Kidney tubule cell (primary cell): ENCODE results near the gene PPARD.
"Not testable (repeated sequence)": the region's sequence is repeated elsewhere in the genome, so short reads cannot be mapped to it uniquely, and the experiment has no call there.

ENCODE experiments used
- DNase-seq: peaks from one replicate; pipeline ENCODE4 v3.0.0-alpha.2; 2018; ENCODE audit warnings: low spot score

PPARD gene

DNA sequence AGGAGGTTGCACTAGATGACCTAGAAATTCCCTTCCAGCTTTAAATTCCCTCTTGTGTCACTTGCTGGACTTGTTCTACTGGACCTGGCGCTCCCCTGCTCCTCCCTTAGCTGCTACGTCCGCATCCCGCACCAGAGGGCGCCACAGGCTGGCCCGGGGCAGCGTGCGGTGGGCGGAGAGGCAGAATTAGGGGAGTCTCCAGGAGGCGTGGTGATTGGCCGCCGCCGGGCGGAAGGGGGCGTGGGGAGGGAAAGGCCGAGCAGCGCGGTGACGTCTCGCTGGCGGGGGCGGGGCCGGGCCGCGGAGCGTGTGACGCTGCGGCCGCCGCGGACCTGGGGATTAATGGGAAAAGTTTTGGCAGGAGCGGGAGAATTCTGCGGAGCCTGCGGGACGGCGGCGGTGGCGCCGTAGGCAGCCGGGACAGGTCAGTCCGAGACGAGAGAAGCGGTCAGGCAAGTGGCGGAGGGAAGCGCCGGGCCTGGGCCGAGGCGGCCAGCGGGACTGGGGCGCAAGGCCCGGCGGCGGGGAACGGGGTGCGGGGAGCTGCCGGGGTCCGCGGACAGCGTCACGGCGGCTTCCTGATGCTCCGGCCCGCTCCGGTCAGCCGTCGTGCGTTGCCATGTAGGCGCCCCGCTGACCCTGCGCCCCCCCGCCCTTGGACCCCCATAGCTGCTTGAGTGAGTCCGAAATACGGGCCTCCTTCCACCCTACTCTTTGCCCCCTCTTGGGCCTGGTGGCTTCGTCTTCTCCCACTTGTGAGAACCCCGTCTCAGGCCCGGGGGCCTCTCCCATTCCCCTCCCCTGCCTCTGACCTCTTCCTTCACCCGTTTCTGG, at the start of gene PPARD:
Gene PPARD, plus strand, starts transcription at position 301 of the 834 bp plus-strand sequence. CDS start 68,530 bp downstream, outside the sequence.
- peak; percentile 96 for DNase-seq

DNA sequence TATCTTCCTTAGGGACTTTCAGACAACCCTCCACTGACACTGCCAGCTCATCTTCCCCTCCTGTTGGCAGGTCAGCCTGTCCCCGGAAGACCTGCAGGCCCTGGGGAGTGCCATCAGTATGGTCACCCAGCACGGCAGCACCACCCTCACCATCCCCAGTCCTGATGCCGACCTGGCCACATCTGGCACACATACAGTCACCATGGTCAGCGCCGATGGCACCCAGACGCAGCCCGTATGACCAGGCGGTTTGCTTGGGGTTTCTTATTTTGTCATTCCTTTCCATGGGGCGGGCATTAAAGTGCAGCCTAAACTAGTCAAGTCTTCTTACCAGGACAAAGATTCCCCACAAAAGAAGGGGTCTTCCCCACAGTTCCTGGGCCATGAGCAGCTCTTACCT, 48.7 kb upstream of the PPARD start:
- DNase-seq = no peak

GRCh38 chr6:35294308-35294945, 47.9 kb upstream of the PPARD start:
- peak; percentile 66 for DNase-seq

DNA sequence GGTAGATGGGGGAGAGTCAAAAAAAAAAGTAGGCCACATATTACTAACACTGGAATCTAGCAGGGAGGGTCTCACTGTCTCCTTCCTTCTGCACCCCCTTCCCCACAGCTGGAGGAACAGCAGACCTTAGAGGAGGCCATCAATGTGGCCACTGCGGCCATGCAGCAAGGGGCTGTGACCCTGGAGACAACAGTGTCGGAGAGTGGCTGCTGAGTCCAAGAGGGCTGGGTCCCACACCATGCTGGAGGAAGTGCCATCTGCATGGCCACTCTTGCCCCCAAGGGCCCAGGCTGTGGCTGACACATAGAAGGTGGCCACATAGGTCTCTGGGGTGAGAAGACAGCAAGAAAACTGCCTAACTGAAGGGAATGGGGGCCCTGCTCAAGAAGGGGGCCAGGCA, 47.3 kb upstream of the PPARD start:
- no peak for DNase-seq

- no peak for DNase-seq
Measured at GRCh38 chr6:35295521-35296315, 46.6 kb upstream of the PPARD start.

GRCh38 chr6:35296931-35297600, 45.3 kb upstream of the PPARD start:
- no peak for DNase-seq

DNA sequence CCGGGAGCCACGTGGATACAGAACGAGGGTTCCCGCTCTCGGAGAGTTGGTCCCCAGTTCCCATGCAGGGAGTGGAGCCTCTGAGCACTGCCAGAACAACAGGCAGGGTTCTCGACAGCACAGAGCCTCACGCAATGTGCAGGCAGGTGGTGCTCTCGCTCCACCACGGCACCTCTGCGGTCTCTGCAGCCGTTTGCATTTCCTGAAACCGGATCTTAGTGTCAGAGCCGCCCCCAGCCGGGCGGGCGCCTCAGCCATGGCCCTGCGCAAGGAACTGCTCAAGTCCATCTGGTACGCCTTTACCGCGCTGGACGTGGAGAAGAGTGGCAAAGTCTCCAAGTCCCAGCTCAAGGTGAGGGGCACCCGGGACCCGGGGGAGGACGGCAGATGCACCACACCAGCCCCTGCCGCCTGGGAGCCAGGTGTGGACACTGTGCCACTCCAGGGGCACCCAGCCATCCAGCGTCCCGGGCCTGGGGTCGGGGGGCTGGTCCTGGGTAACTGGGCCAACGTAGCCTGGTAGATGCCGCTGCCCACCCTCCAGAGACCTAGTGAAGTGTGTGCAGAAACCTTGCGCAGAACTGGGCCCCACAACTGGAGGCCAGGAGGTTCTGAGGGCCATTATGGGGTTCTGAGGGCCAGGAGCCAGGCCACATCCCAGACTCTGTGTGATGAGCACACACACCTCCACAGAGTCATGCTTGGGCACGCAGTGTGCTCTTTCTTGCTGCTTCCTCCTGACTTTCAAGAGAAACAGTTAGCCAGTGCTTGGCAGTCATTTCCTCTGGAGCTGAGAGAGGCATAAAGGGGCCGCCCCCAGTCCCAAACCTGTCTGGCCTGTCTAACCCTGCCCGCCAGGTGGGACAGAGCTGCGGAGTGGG, 44.5 kb upstream of the PPARD start, which contains the start of gene DEF6:
Gene DEF6, plus strand, starts transcription at position 218 of the 881 bp plus-strand sequence. Its CDS starts 39 bp downstream, at position 257.
- DNase-seq = peak; percentile 70

GRCh38 chr6:35298625-35299140, 43.7 kb upstream of the PPARD start:
- no peak for DNase-seq

DNA sequence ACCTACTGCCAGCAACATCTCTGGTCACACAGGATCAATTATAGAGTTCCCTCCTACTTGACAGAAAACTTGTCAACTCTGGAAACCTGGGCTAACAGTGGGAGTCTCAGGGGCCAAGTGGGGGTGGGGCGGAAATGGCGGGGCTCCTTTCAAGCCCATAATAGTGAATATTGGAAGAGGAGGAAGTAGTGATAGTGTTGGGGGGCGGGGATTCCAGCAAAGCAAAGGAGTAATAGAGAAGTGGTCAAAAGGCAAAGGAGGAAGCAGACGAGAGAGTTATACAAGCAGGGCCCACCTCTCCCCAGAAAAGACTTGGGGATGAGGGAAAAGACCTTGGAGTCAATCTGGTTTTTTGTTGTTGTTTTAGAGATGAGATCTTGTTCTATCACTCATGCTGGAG, 42.7 kb upstream of the PPARD start:
- no peak for DNase-seq

DNA sequence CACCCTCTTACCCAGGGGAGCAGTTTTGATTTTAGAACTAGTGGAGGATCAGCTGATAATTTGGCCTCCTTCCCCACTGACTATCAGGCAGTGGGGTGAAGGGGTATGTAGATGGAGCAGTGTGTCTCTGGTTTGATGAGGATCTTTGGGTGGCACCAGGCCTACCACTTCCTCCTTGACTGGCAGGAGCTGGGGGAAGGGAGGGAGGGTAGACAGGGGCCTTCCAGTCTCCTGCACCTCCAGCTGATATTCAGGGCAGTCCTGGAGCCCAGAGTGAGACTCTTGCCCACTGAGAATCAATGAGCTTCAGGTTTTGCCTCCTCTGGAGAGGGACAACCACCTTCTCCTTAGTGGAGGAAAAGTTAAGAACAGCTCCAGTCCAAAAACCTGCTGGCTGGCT, 41.5 kb upstream of the PPARD start:
- DNase-seq = no peak

- DNase-seq = peak; percentile 39
Measured at GRCh38 chr6:35302604-35303241, 39.6 kb upstream of the PPARD start.

DNA sequence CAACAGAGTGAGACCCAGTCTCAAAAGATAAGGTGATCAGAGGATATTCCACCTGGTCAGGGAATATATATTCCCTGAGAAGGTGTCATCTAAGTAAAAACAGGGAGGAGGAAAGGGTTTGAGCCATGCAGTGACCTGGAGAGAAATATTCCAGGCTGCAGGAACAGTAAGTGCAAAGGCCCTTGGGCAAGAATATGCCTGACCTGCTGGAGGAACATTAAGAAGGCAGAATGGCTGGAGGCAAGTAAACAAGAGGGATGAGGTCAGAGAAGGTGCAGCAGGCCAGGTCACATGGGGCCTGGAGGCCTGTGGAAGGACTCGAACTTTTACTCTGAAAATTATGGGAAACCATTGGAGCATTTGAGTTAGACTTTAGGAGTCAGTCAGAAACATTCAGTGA, 38.1 kb upstream of the PPARD start:
- no peak for DNase-seq

- no peak for DNase-seq
Measured at GRCh38 chr6:35305117-35305516, 37.2 kb upstream of the PPARD start.

GRCh38 chr6:35307138-35307537, 35.2 kb upstream of the PPARD start:
- DNase-seq = not testable (repeated sequence)

DNA sequence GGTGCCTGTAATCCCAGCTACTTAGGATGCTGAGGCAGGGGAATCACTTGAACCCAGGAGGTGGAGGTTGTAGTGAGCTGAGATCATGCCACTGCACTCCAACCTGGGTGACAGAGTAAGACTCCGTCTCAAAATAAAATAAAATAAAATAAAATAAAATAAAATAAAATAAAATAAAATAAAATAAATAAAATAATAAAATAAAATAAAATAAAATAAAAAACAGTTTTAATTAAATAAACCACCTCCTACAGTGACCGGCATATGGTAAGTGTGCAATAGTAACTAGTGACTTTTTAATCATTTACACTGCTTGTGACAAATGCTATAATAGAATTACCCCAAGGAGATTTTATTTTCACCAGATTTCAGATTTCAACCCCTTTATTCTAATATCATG, 33.8 kb upstream of the PPARD start:
- DNase-seq = not testable (repeated sequence)

- DNase-seq = no peak
Measured at GRCh38 chr6:35309611-35310264, 32.6 kb upstream of the PPARD start.

DNA sequence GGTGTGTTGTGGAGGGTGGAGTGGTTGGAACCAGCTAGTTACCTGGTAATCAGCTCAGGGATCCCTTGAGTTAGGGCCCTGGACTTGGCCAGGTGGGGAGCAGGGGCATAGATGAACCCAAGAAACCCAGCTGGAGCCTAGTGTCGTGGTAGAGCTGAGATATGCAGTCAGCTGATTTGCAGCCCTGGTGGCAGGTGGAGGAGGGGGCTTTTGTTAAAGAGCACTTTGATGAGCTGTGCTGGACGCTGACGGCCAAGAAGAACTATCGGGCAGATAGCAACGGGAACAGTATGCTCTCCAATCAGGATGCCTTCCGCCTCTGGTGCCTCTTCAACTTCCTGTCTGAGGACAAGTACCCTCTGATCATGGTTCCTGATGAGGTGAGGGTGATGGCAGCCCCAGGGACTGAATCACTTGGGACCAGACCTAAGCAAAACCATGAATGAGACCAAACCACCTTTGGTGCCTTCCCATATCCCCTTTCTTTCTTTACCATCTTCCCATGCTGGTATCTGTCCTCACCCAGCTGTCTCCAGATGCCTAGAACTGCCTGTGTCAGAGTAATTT, 32.0 kb upstream of the PPARD start:
- DNase-seq = no peak

- no peak for DNase-seq
Measured at GRCh38 chr6:35311390-35312075, 30.8 kb upstream of the PPARD start.
